Thymus (tissue), 11 donors: ENCODE data around the gene SUPT6H. TPM values are rescaled to one million over a fixed set of nuclear protein-coding genes. Genes with fewer than 3 reads are reported as not detected.

Experiments used
- DNase-seq, 9 donors: peaks; one replicate each; pipeline ENCODE4 v3.0.0-alpha.2; 2013; ENCODE audit warnings: low spot score in 9 of 9, low read depth in 6 of 9, missing footprints in 1 of 9
- H3K27ac ChIP-seq, 2 donors: one replicate each; pipeline ENCODE4 v1.5.1; 2013; ENCODE audit warnings: control low read depth in 1 of 2, low read depth in 1 of 2, low read length in 1 of 2, mild to moderate bottlenecking in 1 of 2, moderate library complexity in 1 of 2
- H3K27me3 ChIP-seq, 2 donors: one replicate each; pipeline ENCODE4 v1.5.1; 2013; ENCODE audit warnings: low read length in 1 of 2; ENCODE audit not compliant: control insufficient read depth in 2 of 2, insufficient read depth in 1 of 2
- H3K36me3 ChIP-seq, 2 donors: one replicate each; pipeline ENCODE4 v1.5.1; 2013; ENCODE audit warnings: low read length in 1 of 2, mild to moderate bottlenecking in 1 of 2, moderate library complexity in 1 of 2; ENCODE audit not compliant: control insufficient read depth in 2 of 2, insufficient read depth in 2 of 2
- H3K4me1 ChIP-seq, 2 donors: one replicate each; pipeline ENCODE4 v1.5.1; 2013; ENCODE audit warnings: low read length in 2 of 2; ENCODE audit not compliant: control insufficient read depth in 2 of 2, insufficient read depth in 2 of 2
- H3K4me3 ChIP-seq, 2 donors: one replicate each; pipeline ENCODE4 v1.5.1; 2013; ENCODE audit warnings: low read length in 2 of 2, control low read depth in 1 of 2, mild to moderate bottlenecking in 1 of 2
- H3K9me3 ChIP-seq, 2 donors: one replicate each; pipeline ENCODE4 v1.5.1; 2013; ENCODE audit warnings: low read length in 1 of 2, mild to moderate bottlenecking in 1 of 2; ENCODE audit not compliant: control insufficient read depth in 2 of 2, insufficient read depth in 1 of 2
- WGBS: extraction: QIAGEN DNeasy Blood & Tissue Kit; methylation state at CpG from one replicate; pipeline ENCODE4 v1.1.7; 2013; 5-methylcytosine and 5-hydroxymethylcytosine counted together
- polyA plus RNA-seq: library from polyadenylated mRNA; stranded (reverse); fragments of 200-250 nt; gene quantifications from one replicate; pipeline ENCODE4 v1.2.3, GENCODE V29; 2013
- total RNA-seq: library from RNA; stranded (reverse); fragments of 120-200 nt; gene quantifications from one replicate; pipeline ENCODE4 v1.2.4, GENCODE V29; 2013
- donor health status: healthy.

Gene SUPT6H
- total and polyA plus RNA-seq, 2 donors = 21.2 to 27.0 TPM

- no peak overlapping the region for H3K27ac ChIP-seq
- H3K36me3 ChIP-seq = peaks cover 81 to 97% of the 10 kb centered on the region in 2 donors
- no peak overlapping the region for H3K4me3 ChIP-seq
- DNase-seq = no peak
- H3K9me3 ChIP-seq = no peaks in the 10 kb centered on the region
- H3K27me3 ChIP-seq = no peaks in the 10 kb centered on the region
- no peaks in the 10 kb centered on the region for H3K4me1 ChIP-seq
- WGBS = 99% methylated on average over 2 of the region's 2 CpGs
Measured at GRCh38 chr17:28620010-28620409, 42.0 kb upstream of the SUPT6H start.

GRCh38 chr17:28622186-28622585, 39.8 kb upstream of the SUPT6H start:
- 95% methylated on average over 3 of the region's 3 CpGs for WGBS
- Histone ChIP-seq H3K27ac (no peak overlapping the region), H3K4me1 (no peaks in the 10 kb centered on the region), H3K36me3 (peaks cover 61 to 84% of the 10 kb centered on the region in 2 donors), H3K27me3 (no peaks in the 10 kb centered on the region), H3K4me3 (no peak overlapping the region), H3K9me3 (no peaks in the 10 kb centered on the region)
- no peak for DNase-seq

GRCh38 chr17:28623696-28624095, 38.3 kb upstream of the SUPT6H start:
- Histone ChIP-seq H3K27ac (no peak overlapping the region), H3K36me3 (peaks cover 54 to 81% of the 10 kb centered on the region in 2 donors), H3K4me1 (no peaks in the 10 kb centered on the region), H3K27me3 (no peaks in the 10 kb centered on the region), H3K9me3 (no peaks in the 10 kb centered on the region), H3K4me3 (no peak overlapping the region)
- WGBS = over 99% methylated on average over 4 of the region's 4 CpGs
- no peak for DNase-seq

- Histone ChIP-seq H3K27me3 (no peaks in the 10 kb centered on the region), H3K36me3 (peaks cover 51 to 77% of the 10 kb centered on the region in 2 donors), H3K9me3 (no peaks in the 10 kb centered on the region), H3K4me1 (no peaks in the 10 kb centered on the region), H3K27ac (no peak overlapping the region), H3K4me3 (no peak overlapping the region)
- 98% methylated on average over 2 of the region's 2 CpGs for WGBS
- no peak for DNase-seq
Measured at GRCh38 chr17:28624148-28624547, 37.9 kb upstream of the SUPT6H start.

GRCh38 chr17:28626818-28627217, 35.2 kb upstream of the SUPT6H start:
- Histone ChIP-seq H3K27me3 (no peaks in the 10 kb centered on the region), H3K9me3 (no peaks in the 10 kb centered on the region), H3K27ac (no peak overlapping the region), H3K36me3 (peaks cover 41 to 71% of the 10 kb centered on the region in 2 donors), H3K4me3 (no peak overlapping the region), H3K4me1 (no peaks in the 10 kb centered on the region)
- over 99% methylated on average over 4 of the region's 4 CpGs for WGBS
- no peak for DNase-seq

- H3K27ac ChIP-seq = no peak overlapping the region
- 96% methylated on average over 14 of the region's 14 CpGs for WGBS
- H3K36me3 ChIP-seq = peaks cover 80 to 94% of the 10 kb centered on the region in 2 donors
- no peaks in the 10 kb centered on the region for H3K4me1 ChIP-seq
- DNase-seq = no peak
- H3K4me3 ChIP-seq = no peak overlapping the region
- no peaks in the 10 kb centered on the region for H3K9me3 ChIP-seq
- H3K27me3 ChIP-seq = no peaks in the 10 kb centered on the region
Measured at GRCh38 chr17:28634206-28634865, 27.7 kb upstream of the SUPT6H start.

GRCh38 chr17:28635506-28635905, 26.5 kb upstream of the SUPT6H start:
- WGBS = 95% methylated on average over 1 of the region's 1 CpG
- Histone ChIP-seq H3K27ac (no peak overlapping the region), H3K27me3 (no peaks in the 10 kb centered on the region), H3K9me3 (no peaks in the 10 kb centered on the region), H3K4me3 (no peak overlapping the region), H3K4me1 (no peaks in the 10 kb centered on the region), H3K36me3 (peaks cover 82 to 98% of the 10 kb centered on the region in 2 donors)
- no peak for DNase-seq

- H3K36me3 ChIP-seq = peaks cover 50 to 60% of the 10 kb centered on the region in 2 donors
- no peak overlapping the region for H3K27ac ChIP-seq
- H3K4me1 ChIP-seq = peaks cover 12 to 22% of the 10 kb centered on the region in 2 donors
- no peak overlapping the region for H3K4me3 ChIP-seq
- 100% methylated on average over 2 of the region's 2 CpGs for WGBS
- H3K9me3 ChIP-seq = no peaks in the 10 kb centered on the region
- no peaks in the 10 kb centered on the region for H3K27me3 ChIP-seq
- DNase-seq = no peak
Measured at GRCh38 chr17:28641579-28641978, 20.4 kb upstream of the SUPT6H start.

- Histone ChIP-seq H3K27ac (peak overlapping the region; percentile 63 to 92), H3K27me3 (no peaks in the 10 kb centered on the region), H3K36me3 (peaks cover 41 to 52% of the 10 kb centered on the region in 2 donors), H3K4me1 (peaks cover 13 to 26% of the 10 kb centered on the region in 2 donors), H3K9me3 (no peaks in the 10 kb centered on the region), H3K4me3 (peak overlapping the region; percentile 87 to 98)
- DNase-seq = peak in 3 of 9 donors; percentile 6 to 45 (median 22)
- WGBS = 1% methylated on average over 18 of the region's 18 CpGs
Measured at GRCh38 chr17:28643983-28644786, 17.8 kb upstream of the SUPT6H start.
